ENCODE data around the gene GRK5.

GRK5 gene

GRCh38 chr10:119336599-119336998 is 129.2 kb downstream of the GRK5 start:
- Histone ChIP-seq H2AFZ (ENCODE audit: low read depth, low read length) (no peak overlapping the region), H3K27me3 (ENCODE audit: insufficient read depth, low read length) (no peaks in the 10 kb centered on the region), H3K4me3 (ENCODE audit: low read length) (no peak overlapping the region), H3K36me3 (ENCODE audit: insufficient read depth, low read length) (no peaks in the 10 kb centered on the region), H3K4me1 (ENCODE audit: insufficient read depth, low read length) (peaks cover 14% of the 10 kb centered on the region), H3K9me3 (ENCODE audit: low read length) (no peaks in the 10 kb centered on the region)

- Histone ChIP-seq H3K4me1 (ENCODE audit: insufficient read depth, low read length) (peaks cover 14% of the 10 kb centered on the region), H3K9me3 (ENCODE audit: low read length) (no peaks in the 10 kb centered on the region), H2AFZ (ENCODE audit: low read depth, low read length) (no peak overlapping the region), H3K36me3 (ENCODE audit: insufficient read depth, low read length) (no peaks in the 10 kb centered on the region), H3K27me3 (ENCODE audit: insufficient read depth, low read length) (no peaks in the 10 kb centered on the region), H3K4me3 (ENCODE audit: low read length) (no peak overlapping the region)
Observed at GRCh38 chr10:119337223-119337622, 129.9 kb downstream of the GRK5 start.

DNA sequence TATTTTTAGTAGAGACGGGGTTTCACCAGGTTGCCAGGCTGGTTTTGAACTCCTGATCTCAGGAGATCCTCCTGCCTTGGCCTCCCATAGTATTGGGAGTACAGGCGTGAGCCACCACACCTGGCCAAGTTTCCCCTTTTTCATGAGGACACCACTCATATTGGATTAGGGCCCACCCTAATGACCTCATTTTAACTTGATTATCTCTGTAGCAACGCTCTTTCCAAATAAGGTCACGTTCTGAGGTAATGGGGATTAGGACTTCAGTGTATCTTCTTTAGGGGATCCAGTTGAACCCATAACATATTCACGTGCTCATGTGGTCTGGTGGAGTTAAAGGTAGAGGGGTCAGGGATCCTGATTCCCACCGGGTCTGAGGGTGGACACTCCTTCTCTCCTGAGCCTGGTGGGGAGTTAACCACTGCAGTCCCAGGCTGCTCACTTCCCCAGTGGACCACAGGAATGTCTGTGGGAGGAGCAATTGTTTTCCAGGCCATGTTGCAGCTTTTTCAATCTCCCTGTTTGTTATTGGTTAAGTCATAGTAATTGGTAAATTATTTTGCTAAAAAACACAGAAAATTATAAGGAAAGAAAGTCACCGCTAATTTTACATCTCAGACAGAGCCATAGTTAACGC is 130.5 kb downstream of the GRK5 start:
- H3K27me3 ChIP-seq (ENCODE audit: insufficient read depth, low read length), result no peaks in the 10 kb centered on the region
- no peaks in the 10 kb centered on the region for H3K36me3 ChIP-seq (ENCODE audit: insufficient read depth, low read length)
- no peak overlapping the region for H2AFZ ChIP-seq (ENCODE audit: low read depth, low read length)
- H3K4me3 ChIP-seq (ENCODE audit: low read length), result no peak overlapping the region
- H3K4me1 ChIP-seq (ENCODE audit: insufficient read depth, low read length), result peaks cover 14% of the 10 kb centered on the region
- no peaks in the 10 kb centered on the region for H3K9me3 ChIP-seq (ENCODE audit: low read length)

- Histone ChIP-seq H2AFZ (ENCODE audit: low read depth, low read length) (no peak overlapping the region), H3K4me3 (ENCODE audit: low read length) (no peak overlapping the region), H3K9me3 (ENCODE audit: low read length) (no peaks in the 10 kb centered on the region), H3K36me3 (ENCODE audit: insufficient read depth, low read length) (no peaks in the 10 kb centered on the region), H3K4me1 (ENCODE audit: insufficient read depth, low read length) (peaks cover 14% of the 10 kb centered on the region), H3K27me3 (ENCODE audit: insufficient read depth, low read length) (no peaks in the 10 kb centered on the region)
Observed at GRCh38 chr10:119339109-119339508, 131.7 kb downstream of the GRK5 start.

- no peaks in the 10 kb centered on the region for H3K27me3 ChIP-seq (ENCODE audit: insufficient read depth, low read length)
- H3K4me3 ChIP-seq (ENCODE audit: low read length), result no peak overlapping the region
- no peaks in the 10 kb centered on the region for H3K9me3 ChIP-seq (ENCODE audit: low read length)
- H3K4me1 ChIP-seq (ENCODE audit: insufficient read depth, low read length), result peaks cover 8% of the 10 kb centered on the region
- H3K36me3 ChIP-seq (ENCODE audit: insufficient read depth, low read length), result no peaks in the 10 kb centered on the region
- H2AFZ ChIP-seq (ENCODE audit: low read depth, low read length), result no peak overlapping the region
Observed at GRCh38 chr10:119340893-119341458, 133.6 kb downstream of the GRK5 start.

- no peaks in the 10 kb centered on the region for H3K27me3 ChIP-seq (ENCODE audit: insufficient read depth, low read length)
- H3K9me3 ChIP-seq (ENCODE audit: low read length), result no peaks in the 10 kb centered on the region
- peaks cover 1% of the 10 kb centered on the region for H3K4me1 ChIP-seq (ENCODE audit: insufficient read depth, low read length)
- no peak overlapping the region for H3K4me3 ChIP-seq (ENCODE audit: low read length)
- no peak overlapping the region for H2AFZ ChIP-seq (ENCODE audit: low read depth, low read length)
- no peaks in the 10 kb centered on the region for H3K36me3 ChIP-seq (ENCODE audit: insufficient read depth, low read length)
Observed at GRCh38 chr10:119341459-119342301, 134.3 kb downstream of the GRK5 start.

- Histone ChIP-seq H3K4me3 (ENCODE audit: low read length) (no peak overlapping the region), H3K9me3 (ENCODE audit: low read length) (peaks cover 2% of the 10 kb centered on the region), H3K36me3 (ENCODE audit: insufficient read depth, low read length) (no peaks in the 10 kb centered on the region), H2AFZ (ENCODE audit: low read depth, low read length) (no peak overlapping the region), H3K4me1 (ENCODE audit: insufficient read depth, low read length) (no peaks in the 10 kb centered on the region), H3K27me3 (ENCODE audit: insufficient read depth, low read length) (no peaks in the 10 kb centered on the region)
Observed at GRCh38 chr10:119342335-119342734, 135.0 kb downstream of the GRK5 start.

- peaks cover 3% of the 10 kb centered on the region for H3K9me3 ChIP-seq (ENCODE audit: low read length)
- no peaks in the 10 kb centered on the region for H3K27me3 ChIP-seq (ENCODE audit: insufficient read depth, low read length)
- no peak overlapping the region for H2AFZ ChIP-seq (ENCODE audit: low read depth, low read length)
Observed at GRCh38 chr10:119343011-119343601, 135.7 kb downstream of the GRK5 start.

DNA sequence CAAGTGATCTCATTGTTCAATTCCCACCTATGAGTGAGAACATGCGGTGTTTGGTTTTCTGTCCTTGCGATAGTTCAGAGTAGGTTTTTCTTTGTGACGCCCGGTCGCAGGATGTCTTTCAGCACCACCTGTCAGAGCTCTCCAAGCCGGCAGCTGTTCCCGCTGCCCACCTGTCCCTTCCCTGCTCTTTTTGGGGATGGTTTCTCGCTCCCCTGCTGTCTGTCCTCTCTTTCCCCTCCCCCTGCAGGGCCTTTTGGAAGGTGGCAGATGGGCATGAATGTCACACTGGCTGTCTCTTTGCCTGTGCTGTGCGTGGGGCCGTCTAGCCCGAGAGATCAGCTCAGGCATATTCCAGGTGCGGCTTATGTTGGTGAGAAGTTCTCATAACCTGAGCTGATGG is 137.0 kb downstream of the GRK5 start:
- H3K27me3 ChIP-seq (ENCODE audit: insufficient read depth, low read length), result no peaks in the 10 kb centered on the region
- peaks cover 3% of the 10 kb centered on the region for H3K9me3 ChIP-seq (ENCODE audit: low read length)
- no peak overlapping the region for H2AFZ ChIP-seq (ENCODE audit: low read depth, low read length)
- H3K4me3 ChIP-seq (ENCODE audit: low read length), result no peak overlapping the region
- no peaks in the 10 kb centered on the region for H3K36me3 ChIP-seq (ENCODE audit: insufficient read depth, low read length)
- H3K4me1 ChIP-seq (ENCODE audit: insufficient read depth, low read length), result no peaks in the 10 kb centered on the region

More at GRCh38 chr10:119343011-119343601, 135.7 kb downstream of the GRK5 start:
- Histone ChIP-seq H3K36me3 (ENCODE audit: insufficient read depth, low read length) (no peaks in the 10 kb centered on the region), H3K4me3 (ENCODE audit: low read length) (no peak overlapping the region), H3K4me1 (ENCODE audit: insufficient read depth, low read length) (no peaks in the 10 kb centered on the region)

- peaks cover 3% of the 10 kb centered on the region for H3K9me3 ChIP-seq (ENCODE audit: low read length)
- no peak overlapping the region for H3K4me3 ChIP-seq (ENCODE audit: low read length)
Observed at GRCh38 chr10:119346095-119346832, 138.9 kb downstream of the GRK5 start.

DNA sequence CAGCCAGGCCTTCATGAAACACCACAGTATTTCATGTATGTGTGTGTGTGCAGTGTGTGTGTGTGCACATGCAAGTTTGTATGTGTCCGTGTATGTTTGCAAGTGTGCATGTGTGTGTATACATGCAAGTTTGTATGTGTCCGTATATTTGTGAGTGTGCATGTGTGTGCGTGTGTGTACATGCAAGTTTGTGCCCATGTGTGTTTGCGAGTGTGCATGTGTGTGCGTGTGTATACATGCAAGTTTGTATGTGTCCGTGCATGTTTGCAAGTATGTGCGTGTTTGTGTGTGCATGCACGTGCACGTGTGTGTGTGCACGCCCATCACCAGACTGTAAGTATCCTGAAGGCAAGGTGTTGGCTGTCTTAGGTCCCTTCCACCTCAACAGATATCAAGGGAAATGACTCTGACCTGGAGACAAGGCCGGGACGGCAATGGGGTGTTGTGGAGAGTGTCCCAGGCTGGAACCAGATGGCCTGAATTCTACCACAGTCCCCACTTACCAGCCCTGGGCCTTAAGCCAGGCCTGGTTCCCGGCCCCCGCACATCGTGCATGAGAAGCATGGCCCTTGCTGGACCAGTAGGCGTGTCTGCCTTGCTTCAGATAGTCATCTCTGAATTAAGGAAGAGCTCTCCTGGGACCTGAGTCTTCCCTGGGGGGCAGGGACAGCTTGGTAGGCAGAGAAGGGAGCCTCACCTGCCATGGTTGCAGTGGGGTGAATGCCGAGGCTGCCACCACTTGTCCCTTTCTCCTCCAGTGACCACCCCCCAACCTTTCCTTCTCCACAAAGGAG is 140.0 kb downstream of the GRK5 start:
- Histone ChIP-seq H3K9me3 (ENCODE audit: low read length) (peaks cover 7% of the 10 kb centered on the region), H3K36me3 (ENCODE audit: insufficient read depth, low read length) (no peaks in the 10 kb centered on the region), H3K4me1 (ENCODE audit: insufficient read depth, low read length) (no peaks in the 10 kb centered on the region), H2AFZ (ENCODE audit: low read depth, low read length) (no peak overlapping the region), H3K4me3 (ENCODE audit: low read length) (no peak overlapping the region), H3K27me3 (ENCODE audit: insufficient read depth, low read length) (no peaks in the 10 kb centered on the region)

More at GRCh38 chr10:119346095-119346832, 138.9 kb downstream of the GRK5 start:
- no peaks in the 10 kb centered on the region for H3K36me3 ChIP-seq (ENCODE audit: insufficient read depth, low read length)
- H3K27me3 ChIP-seq (ENCODE audit: insufficient read depth, low read length), result no peaks in the 10 kb centered on the region
- no peak overlapping the region for H2AFZ ChIP-seq (ENCODE audit: low read depth, low read length)
- no peaks in the 10 kb centered on the region for H3K4me1 ChIP-seq (ENCODE audit: insufficient read depth, low read length)

- H3K27me3 ChIP-seq (ENCODE audit: insufficient read depth, low read length), result no peaks in the 10 kb centered on the region
- H3K4me1 ChIP-seq (ENCODE audit: insufficient read depth, low read length), result no peaks in the 10 kb centered on the region
- H3K4me3 ChIP-seq (ENCODE audit: low read length), result no peak overlapping the region
- peaks cover 10% of the 10 kb centered on the region for H3K9me3 ChIP-seq (ENCODE audit: low read length)
- H2AFZ ChIP-seq (ENCODE audit: low read depth, low read length), result no peak overlapping the region
- no peaks in the 10 kb centered on the region for H3K36me3 ChIP-seq (ENCODE audit: insufficient read depth, low read length)
Observed at GRCh38 chr10:119348106-119348505, 140.7 kb downstream of the GRK5 start.
